Panc1 (cell line): ENCODE data around the gene DEDD. TPM values are rescaled to one million over a fixed set of nuclear protein-coding genes. Genes with fewer than 3 reads are reported as not detected.
A peak's percentile ranks its signal among the peaks of the same experiment; 100 is the strongest.

Experiments used
- ATAC-seq: fragments of 200-7000 bp; cut with Tn5 transposase; 2 replicates; pipeline ENCODE4 v1.9.1; 2020; ENCODE audit warnings: mild to moderate bottlenecking, moderate library complexity
- BruUV-seq: library from RNA; stranded (reverse); fragments of 400-500 nt; replicated peaks from 2 replicates; lab custom pipeline; 2021; lab: Mats Ljungman, UMichigan
- CTCF ChIA-PET: fragments of 300-600 bp; sonication (Branson Sonifier 250); formaldehyde crosslinking; loops from one replicate; lab custom pipeline; 2022; ENCODE audit warnings: antibody characterized with exemption; lab: Charles Lee
- POLR2A ChIA-PET: fragments of 300-600 bp; sonication (Branson Sonifier 250); formaldehyde crosslinking; loops from one replicate; lab custom pipeline; 2022; ENCODE audit warnings: antibody characterized with exemption; lab: Charles Lee
- DNase-seq: peaks from one replicate; pipeline ENCODE4 v3.0.0-alpha.2; 2010; ENCODE audit warnings: low read depth, low spot score
- H3K27ac ChIP-seq: 2 replicates; pipeline ENCODE4 v1.5.1; 2011; ENCODE audit warnings: mild to moderate bottlenecking, low read length, inconsistent platforms
- H3K27me3 ChIP-seq: fragments of 200-500 bp; sonication (Bioruptor generic); 2 replicates; pipeline ENCODE4 v1.6.0; 2014; ENCODE audit warnings: low read length, inconsistent platforms; ENCODE audit not compliant: control insufficient read depth, insufficient read depth
- H3K36me3 ChIP-seq: fragments of 200-500 bp; sonication (Bioruptor generic); 2 replicates; pipeline ENCODE4 v1.5.1; 2014; ENCODE audit warnings: inconsistent platforms, mild to moderate bottlenecking, low read length, moderate library complexity; ENCODE audit not compliant: control insufficient read depth, insufficient read depth
- H3K4me1 ChIP-seq: 2 replicates; pipeline ENCODE4 v1.5.1; 2011; ENCODE audit warnings: inconsistent platforms, mild to moderate bottlenecking, low read length, moderate library complexity; ENCODE audit not compliant: control insufficient read depth, insufficient read depth
- H3K4me3 ChIP-seq, 2 experiments: 2 replicates each; pipeline ENCODE4 v1.5.1; 2011 to 2012; ENCODE audit warnings: low read depth in 2 of 2, low read length in 2 of 2, mild to moderate bottlenecking in 2 of 2, inconsistent platforms in 1 of 2, moderate library complexity in 1 of 2
- H3K9me3 ChIP-seq: fragments of 200-500 bp; sonication (Bioruptor generic); 2 replicates; pipeline ENCODE4 v1.5.1; 2014; ENCODE audit warnings: low read depth, mild to moderate bottlenecking, inconsistent platforms, low read length, moderate library complexity; ENCODE audit not compliant: control insufficient read depth, insufficient read depth
- CTCF ChIP-seq: fragments of 450-650 bp; IDR thresholded peaks from 2 replicates; pipeline ENCODE4 v1.5.1; 2017; ENCODE audit warnings: mild to moderate bottlenecking
- POLR2AphosphoS5 ChIP-seq: IDR thresholded peaks from 2 replicates; pipeline ENCODE4 v1.6.1; 2012; ENCODE audit warnings: mild to moderate bottlenecking, low read depth, low read length, moderate library complexity
- REST ChIP-seq, 2 experiments: IDR thresholded peaks; 2 replicates each; pipeline ENCODE4 v1.6.1; 2011 to 2012; ENCODE audit warnings: low read depth in 2 of 2, control low read depth in 1 of 2, low read length in 1 of 2, mild to moderate bottlenecking in 1 of 2, moderate library complexity in 1 of 2; ENCODE audit not compliant: insufficient read depth in 1 of 2
- SIN3A ChIP-seq: IDR thresholded peaks from 2 replicates; pipeline ENCODE4 v1.6.1; 2012; ENCODE audit warnings: low read depth, mild to moderate bottlenecking, low read length, moderate library complexity, borderline replicate concordance; ENCODE audit not compliant: insufficient read depth
- TCF7L2 ChIP-seq: IDR thresholded peaks from 2 replicates; pipeline ENCODE4 v1.6.1; 2011; ENCODE audit warnings: mild to moderate bottlenecking, low read depth, low read length, inconsistent platforms
- in situ Hi-C: cut with HindIII; loops from 2 replicates; pipeline ENCODE4 v1.10.0; 2016; ENCODE audit warnings: low sequenced_read_pairs, low pct_unique_long_range_greater_than_20kb
- intact Hi-C: fragments of 100-400 bp; cut with micrococcal nuclease; formaldehyde crosslinking; loops from one replicate; pipeline ENCODE4 v1.10.0; 2022; ENCODE audit not compliant: unreplicated experiment
- total RNA-seq: library from RNA; stranded (reverse); gene quantifications from one replicate; pipeline ENCODE4 v1.2.1, GENCODE V29; 2021; ENCODE audit not compliant: unreplicated experiment

The DEDD gene
- total RNA-seq, 1 experiment from 2014 or later: 42.5 TPM

- DNase-seq (no peak), ATAC-seq (no peak)
- Histone ChIP-seq H3K4me3 (peak overlapping the region; percentile 82 to 90), H3K27me3 (no peaks in the 10 kb centered on the region), H3K4me1 (peaks cover 23% of the 10 kb centered on the region), H3K9me3 (no peaks in the 10 kb centered on the region), H3K36me3 (peaks cover 11% of the 10 kb centered on the region), H3K27ac (peak overlapping the region; percentile 91)
- no TSS peak for BruUV-seq
- CTCF ChIA-PET: no interaction called here
- POLR2A ChIA-PET: no interaction called here
- TF ChIP-seq CTCF (no peak), SIN3A (no peak), POLR2AphosphoS5 (no peak)
- intact Hi-C loops: no loop called here
- in situ Hi-C loops: no loop called here
These were observed 27.4 kb upstream of the DEDD start for GRCh38 chr1:161159913-161160243.

GRCh38 chr1:161159087-161159912 lies 26.8 kb upstream of the DEDD start, which contains the start of gene USP21:
Gene USP21, plus strand, starts transcription at chr1:161159500. Its CDS starts 1,141 bp downstream, at chr1:161160641.
- peak; percentile 83 for TF ChIP-seq POLR2AphosphoS5
- TF ChIP-seq SIN3A: 0 out of 2 replicates have a peak, but pooled peaks have one; percentile 33
- TF ChIP-seq REST (IDR thresholded peaks at IDR 0.05; ENCODE audit: insufficient read depth in 1 of 2, low read depth in 2 of 2, low read length in 1 of 2): no peak; a peak in 1 of 4 replicates
- peak; percentile 47; the same call in 1 of the 2 replicates for TF ChIP-seq CTCF
- TF ChIP-seq TCF7L2: no peak
- H3K4me3 ChIP-seq: peak within 1 kb of the TSS; percentile 82 to 90
- in situ Hi-C loops: no loop called here
- ATAC-seq (peak; percentile 96), DNase-seq (peak; percentile 69)
- H3K4me1 ChIP-seq: peaks cover 22% of the 10 kb centered on the region
- H3K36me3 ChIP-seq: peaks cover 11% of the 10 kb centered on the region
- H3K27ac ChIP-seq: peak within 1 kb of the TSS; percentile 91
- POLR2A ChIA-PET: no interaction called here
- CTCF ChIA-PET: no interaction called here
- intact Hi-C loops: no loop called here
- BruUV-seq: TSS peak; percentile 10
- H3K27me3 ChIP-seq: no peaks in the 10 kb centered on the region
- no peaks in the 10 kb centered on the region for H3K9me3 ChIP-seq
